HCT116 (cell line): ENCODE data around the gene PTDSS2.

Source experiments
- CEBPB ChIP-seq: IDR thresholded peaks from 2 replicates; pipeline ENCODE4 v1.6.1; 2012; ENCODE audit warnings: low read depth
- EGR1 ChIP-seq: IDR thresholded peaks from 2 replicates; pipeline ENCODE4 v1.6.1; 2012; ENCODE audit warnings: low read depth
- EZH2phosphoT487 ChIP-seq: fragments of 200-600 bp; IDR thresholded peaks from 2 replicates; pipeline ENCODE4 v1.6.1; 2018; ENCODE audit warnings: antibody characterized with exemption, borderline replicate concordance
- POLR2A ChIP-seq: IDR thresholded peaks from 2 replicates; pipeline ENCODE4 v1.7.0; 2011; ENCODE audit warnings: borderline replicate concordance; ENCODE audit not compliant: insufficient read depth, insufficient read length; ENCODE audit errors: extremely low read depth
- YY1 ChIP-seq: IDR thresholded peaks from 2 replicates; pipeline ENCODE4 v1.6.1; 2011; ENCODE audit warnings: low read length, low read depth, moderate library complexity, mild to moderate bottlenecking; ENCODE audit not compliant: insufficient replicate concordance; ENCODE audit errors: extremely low read depth
- TF ChIP-seq, protein P1 (sequence below), 3 experiments: fragments of 200-600 bp in 1 of 3; sonication (generic) in 1 of 3; IDR thresholded peaks in 2 of 3; conservative IDR thresholded peaks in 1 of 3; 2 replicates each; pipeline ENCODE4 v1.5.1; 2012 to 2017; ENCODE audit warnings: low read depth in 2 of 3, low read length in 2 of 3, antibody characterized with exemption in 1 of 3, borderline replicate concordance in 1 of 3, control low read depth in 1 of 3, mild to moderate bottlenecking in 1 of 3, mixed read lengths in 1 of 3, mixed run types in 1 of 3, moderate library complexity in 1 of 3; ENCODE audit not compliant: insufficient read depth in 1 of 3
- TF ChIP-seq, protein P2 (sequence below): IDR thresholded peaks from 2 replicates; pipeline ENCODE4 v1.6.1; 2012
- TF ChIP-seq, protein P3 (sequence below): IDR thresholded peaks from 2 replicates; pipeline ENCODE4 v1.6.1; 2012; ENCODE audit warnings: low read depth
- TF ChIP-seq, protein P4 (sequence below): IDR thresholded peaks from 2 replicates; pipeline ENCODE4 v1.6.1; 2012

DNA sequence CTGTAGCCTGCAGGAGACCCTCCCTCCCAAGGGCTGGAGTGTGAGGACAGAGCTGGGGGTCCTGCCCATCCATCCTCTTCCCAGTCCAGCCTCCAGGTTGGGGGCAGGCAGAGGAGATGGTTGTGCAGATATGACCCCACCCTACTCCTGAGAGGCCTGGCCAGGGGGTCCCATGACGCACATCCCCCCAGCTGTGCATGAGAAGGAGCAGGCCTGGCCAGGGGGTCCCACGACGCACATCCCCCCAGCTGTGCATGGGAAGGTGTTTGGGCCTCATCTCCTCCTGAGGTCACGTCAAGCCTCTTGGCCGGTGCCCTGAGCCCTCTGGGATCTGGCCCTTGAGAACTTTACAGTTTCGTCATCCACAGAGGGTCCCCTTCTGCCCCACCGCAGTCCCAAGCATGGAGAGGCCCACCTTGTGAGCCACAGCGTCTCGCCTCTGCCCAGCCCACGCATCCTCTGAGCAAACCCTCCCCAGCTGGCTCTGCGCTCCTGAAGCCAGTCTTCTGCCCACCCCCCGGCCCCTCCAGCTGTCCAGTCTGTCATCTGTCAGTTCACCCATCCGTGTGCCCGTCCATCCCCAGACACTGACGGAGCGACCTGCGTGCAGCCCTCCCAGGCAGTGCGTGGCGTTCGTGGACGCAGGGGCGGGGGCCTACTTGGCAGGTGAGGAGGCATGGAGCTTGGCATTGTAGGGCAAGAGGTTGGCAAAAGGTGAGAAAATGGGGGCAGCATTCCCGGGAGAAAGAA is 10.6 kb upstream of the PTDSS2 start:
- TF ChIP-seq CEBPB (no peak), POLR2A (no peak), EGR1 (no peak), EZH2phosphoT487 (no peak), YY1 (no peak)
- TF ChIP-seq, protein P1, sequence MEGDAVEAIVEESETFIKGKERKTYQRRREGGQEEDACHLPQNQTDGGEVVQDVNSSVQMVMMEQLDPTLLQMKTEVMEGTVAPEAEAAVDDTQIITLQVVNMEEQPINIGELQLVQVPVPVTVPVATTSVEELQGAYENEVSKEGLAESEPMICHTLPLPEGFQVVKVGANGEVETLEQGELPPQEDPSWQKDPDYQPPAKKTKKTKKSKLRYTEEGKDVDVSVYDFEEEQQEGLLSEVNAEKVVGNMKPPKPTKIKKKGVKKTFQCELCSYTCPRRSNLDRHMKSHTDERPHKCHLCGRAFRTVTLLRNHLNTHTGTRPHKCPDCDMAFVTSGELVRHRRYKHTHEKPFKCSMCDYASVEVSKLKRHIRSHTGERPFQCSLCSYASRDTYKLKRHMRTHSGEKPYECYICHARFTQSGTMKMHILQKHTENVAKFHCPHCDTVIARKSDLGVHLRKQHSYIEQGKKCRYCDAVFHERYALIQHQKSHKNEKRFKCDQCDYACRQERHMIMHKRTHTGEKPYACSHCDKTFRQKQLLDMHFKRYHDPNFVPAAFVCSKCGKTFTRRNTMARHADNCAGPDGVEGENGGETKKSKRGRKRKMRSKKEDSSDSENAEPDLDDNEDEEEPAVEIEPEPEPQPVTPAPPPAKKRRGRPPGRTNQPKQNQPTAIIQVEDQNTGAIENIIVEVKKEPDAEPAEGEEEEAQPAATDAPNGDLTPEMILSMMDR (IDR thresholded peaks at IDR 0.05 in 2 of 3, conservative IDR thresholded peaks at IDR 0.05 in 1 of 3; ENCODE audit: borderline replicate concordance in 1 of 3, insufficient read depth in 1 of 3, low read depth in 2 of 3, low read length in 2 of 3) = no peak
- TF ChIP-seq, protein P2, sequence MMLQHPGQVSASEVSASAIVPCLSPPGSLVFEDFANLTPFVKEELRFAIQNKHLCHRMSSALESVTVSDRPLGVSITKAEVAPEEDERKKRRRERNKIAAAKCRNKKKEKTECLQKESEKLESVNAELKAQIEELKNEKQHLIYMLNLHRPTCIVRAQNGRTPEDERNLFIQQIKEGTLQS = no peak
- TF ChIP-seq, protein P3, sequence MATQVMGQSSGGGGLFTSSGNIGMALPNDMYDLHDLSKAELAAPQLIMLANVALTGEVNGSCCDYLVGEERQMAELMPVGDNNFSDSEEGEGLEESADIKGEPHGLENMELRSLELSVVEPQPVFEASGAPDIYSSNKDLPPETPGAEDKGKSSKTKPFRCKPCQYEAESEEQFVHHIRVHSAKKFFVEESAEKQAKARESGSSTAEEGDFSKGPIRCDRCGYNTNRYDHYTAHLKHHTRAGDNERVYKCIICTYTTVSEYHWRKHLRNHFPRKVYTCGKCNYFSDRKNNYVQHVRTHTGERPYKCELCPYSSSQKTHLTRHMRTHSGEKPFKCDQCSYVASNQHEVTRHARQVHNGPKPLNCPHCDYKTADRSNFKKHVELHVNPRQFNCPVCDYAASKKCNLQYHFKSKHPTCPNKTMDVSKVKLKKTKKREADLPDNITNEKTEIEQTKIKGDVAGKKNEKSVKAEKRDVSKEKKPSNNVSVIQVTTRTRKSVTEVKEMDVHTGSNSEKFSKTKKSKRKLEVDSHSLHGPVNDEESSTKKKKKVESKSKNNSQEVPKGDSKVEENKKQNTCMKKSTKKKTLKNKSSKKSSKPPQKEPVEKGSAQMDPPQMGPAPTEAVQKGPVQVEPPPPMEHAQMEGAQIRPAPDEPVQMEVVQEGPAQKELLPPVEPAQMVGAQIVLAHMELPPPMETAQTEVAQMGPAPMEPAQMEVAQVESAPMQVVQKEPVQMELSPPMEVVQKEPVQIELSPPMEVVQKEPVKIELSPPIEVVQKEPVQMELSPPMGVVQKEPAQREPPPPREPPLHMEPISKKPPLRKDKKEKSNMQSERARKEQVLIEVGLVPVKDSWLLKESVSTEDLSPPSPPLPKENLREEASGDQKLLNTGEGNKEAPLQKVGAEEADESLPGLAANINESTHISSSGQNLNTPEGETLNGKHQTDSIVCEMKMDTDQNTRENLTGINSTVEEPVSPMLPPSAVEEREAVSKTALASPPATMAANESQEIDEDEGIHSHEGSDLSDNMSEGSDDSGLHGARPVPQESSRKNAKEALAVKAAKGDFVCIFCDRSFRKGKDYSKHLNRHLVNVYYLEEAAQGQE = no peak
- TF ChIP-seq, protein P4, sequence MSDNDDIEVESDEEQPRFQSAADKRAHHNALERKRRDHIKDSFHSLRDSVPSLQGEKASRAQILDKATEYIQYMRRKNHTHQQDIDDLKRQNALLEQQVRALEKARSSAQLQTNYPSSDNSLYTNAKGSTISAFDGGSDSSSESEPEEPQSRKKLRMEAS = no peak
